Brain microvascular endothelial cell (primary cell): ENCODE measurements around the gene CCNI2.

Experiments used
- DNase-seq: peaks from one replicate; pipeline ENCODE4 v3.0.0-alpha.2; 2020
- H3K27ac ChIP-seq: fragments of 250-450 bp; sonication (Bioruptor Pico); 2 replicates; pipeline ENCODE4 v1.5.1; 2020; ENCODE audit warnings: mild to moderate bottlenecking, moderate library complexity
- H3K27me3 ChIP-seq: fragments of 250-450 bp; sonication (Bioruptor Pico); replicated peaks from 2 replicates; pipeline ENCODE4 v1.5.1; 2020; ENCODE audit warnings: mild to moderate bottlenecking
- H3K36me3 ChIP-seq: fragments of 250-450 bp; sonication (Bioruptor Pico); replicated peaks from 2 replicates; pipeline ENCODE4 v1.5.1; 2020; ENCODE audit warnings: mild to moderate bottlenecking
- H3K4me3 ChIP-seq: 2 replicates; pipeline ENCODE4 v1.5.1; 2011; ENCODE audit warnings: low read depth, mild to moderate bottlenecking, control low read depth, low read length, moderate library complexity
- CTCF ChIP-seq: IDR thresholded peaks from 2 replicates; pipeline ENCODE4 v1.5.1; 2011; ENCODE audit warnings: low read depth, mild to moderate bottlenecking, moderate library complexity, low read length, control low read depth, inconsistent platforms; ENCODE audit errors: missing control alignments
- in situ Hi-C: cut with HindIII; loops from 2 replicates; pipeline ENCODE4 v1.10.0; 2017; ENCODE audit warnings: low sequenced_read_pairs, low pct_ligation_motif_present

CCNI2 gene

GRCh38 chr5:132761321-132762240, 14.4 kb downstream of the CCNI2 start:
- Histone ChIP-seq H3K4me3 (no peak overlapping the region), H3K27me3 (no peaks in the 10 kb centered on the region), H3K27ac (no peak overlapping the region), H3K36me3 (peaks cover 47% of the 10 kb centered on the region)
- no peak for TF ChIP-seq CTCF
- in situ Hi-C loops: no loop called here
- no peak for DNase-seq

GRCh38 chr5:132762246-132763000, 15.2 kb downstream of the CCNI2 start:
- Histone ChIP-seq H3K27ac (no peak overlapping the region), H3K4me3 (no peak overlapping the region), H3K36me3 (peaks cover 47% of the 10 kb centered on the region), H3K27me3 (no peaks in the 10 kb centered on the region)
- no peak for DNase-seq
- TF ChIP-seq CTCF: no peak
- in situ Hi-C loops: no loop called here

GRCh38 chr5:132763181-132764036, 16.2 kb downstream of the CCNI2 start:
- Histone ChIP-seq H3K27me3 (no peaks in the 10 kb centered on the region), H3K27ac (no peak overlapping the region), H3K4me3 (no peak overlapping the region), H3K36me3 (peaks cover 41% of the 10 kb centered on the region)
- TF ChIP-seq CTCF: no peak
- no peak for DNase-seq
- in situ Hi-C loops: no loop called here

GRCh38 chr5:132764051-132764450, 16.8 kb downstream of the CCNI2 start:
- no peak overlapping the region for H3K27ac ChIP-seq
- H3K36me3 ChIP-seq: peaks cover 41% of the 10 kb centered on the region
- in situ Hi-C loops: no loop called here
- DNase-seq: no peak
- no peak for TF ChIP-seq CTCF
- H3K4me3 ChIP-seq: no peak overlapping the region
- no peaks in the 10 kb centered on the region for H3K27me3 ChIP-seq

- no peak for TF ChIP-seq CTCF
- H3K27me3 ChIP-seq: no peaks in the 10 kb centered on the region
Measured at GRCh38 chr5:132764671-132765238, 17.5 kb downstream of the CCNI2 start.

More at GRCh38 chr5:132764671-132765238, 17.5 kb downstream of the CCNI2 start:
- in situ Hi-C loops: no loop called here
- H3K36me3 ChIP-seq: peaks cover 34% of the 10 kb centered on the region
- no peak for DNase-seq
- no peak overlapping the region for H3K27ac ChIP-seq
- no peak overlapping the region for H3K4me3 ChIP-seq
